ENCODE results near the gene GNAI3.

The GNAI3 gene

GRCh38 chr1:109640285-109640865 lies 92.0 kb downstream of the GNAI3 start:
- Histone ChIP-seq H3K27me3 (ENCODE audit: low read length) (no peaks in the 10 kb centered on the region), H2AFZ (ENCODE audit: low read depth, low read length, severe bottlenecking) (no peak overlapping the region), H3K36me3 (ENCODE audit: low read length) (no peaks in the 10 kb centered on the region), H3K4me2 (ENCODE audit: low read depth, low read length, poor library complexity, severe bottlenecking) (no peak overlapping the region), H3K9ac (ENCODE audit: low read length) (no peak overlapping the region), H3K9me3 (ENCODE audit: insufficient read depth, low read length) (no peaks in the 10 kb centered on the region), H4K20me1 (ENCODE audit: low read depth, low read length) (no peaks in the 10 kb centered on the region), H3K9me2 (replicated peaks; ENCODE audit: insufficient read depth, low read length) (no peaks in the 10 kb centered on the region), H3K27ac (ENCODE audit: low read depth, low read length) (no peak overlapping the region), H3K4me3 (ENCODE audit: insufficient read depth, low read length, poor library complexity, severe bottlenecking) (no peak overlapping the region), H3K79me2 (ENCODE audit: insufficient read depth, low read length) (no peaks in the 10 kb centered on the region), H3F3A (ENCODE audit: insufficient read depth) (no peaks in the 10 kb centered on the region)
- TF ChIP-seq EZH2phosphoT487 (conservative IDR thresholded peaks at IDR 0.05; ENCODE audit: low read length), result no peak
- TF ChIP-seq, protein P1, sequence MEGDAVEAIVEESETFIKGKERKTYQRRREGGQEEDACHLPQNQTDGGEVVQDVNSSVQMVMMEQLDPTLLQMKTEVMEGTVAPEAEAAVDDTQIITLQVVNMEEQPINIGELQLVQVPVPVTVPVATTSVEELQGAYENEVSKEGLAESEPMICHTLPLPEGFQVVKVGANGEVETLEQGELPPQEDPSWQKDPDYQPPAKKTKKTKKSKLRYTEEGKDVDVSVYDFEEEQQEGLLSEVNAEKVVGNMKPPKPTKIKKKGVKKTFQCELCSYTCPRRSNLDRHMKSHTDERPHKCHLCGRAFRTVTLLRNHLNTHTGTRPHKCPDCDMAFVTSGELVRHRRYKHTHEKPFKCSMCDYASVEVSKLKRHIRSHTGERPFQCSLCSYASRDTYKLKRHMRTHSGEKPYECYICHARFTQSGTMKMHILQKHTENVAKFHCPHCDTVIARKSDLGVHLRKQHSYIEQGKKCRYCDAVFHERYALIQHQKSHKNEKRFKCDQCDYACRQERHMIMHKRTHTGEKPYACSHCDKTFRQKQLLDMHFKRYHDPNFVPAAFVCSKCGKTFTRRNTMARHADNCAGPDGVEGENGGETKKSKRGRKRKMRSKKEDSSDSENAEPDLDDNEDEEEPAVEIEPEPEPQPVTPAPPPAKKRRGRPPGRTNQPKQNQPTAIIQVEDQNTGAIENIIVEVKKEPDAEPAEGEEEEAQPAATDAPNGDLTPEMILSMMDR (IDR thresholded peaks at IDR 0.05; ENCODE audit: insufficient read depth, low read length, poor library complexity, severe bottlenecking), result peak; percentile 90

DNA sequence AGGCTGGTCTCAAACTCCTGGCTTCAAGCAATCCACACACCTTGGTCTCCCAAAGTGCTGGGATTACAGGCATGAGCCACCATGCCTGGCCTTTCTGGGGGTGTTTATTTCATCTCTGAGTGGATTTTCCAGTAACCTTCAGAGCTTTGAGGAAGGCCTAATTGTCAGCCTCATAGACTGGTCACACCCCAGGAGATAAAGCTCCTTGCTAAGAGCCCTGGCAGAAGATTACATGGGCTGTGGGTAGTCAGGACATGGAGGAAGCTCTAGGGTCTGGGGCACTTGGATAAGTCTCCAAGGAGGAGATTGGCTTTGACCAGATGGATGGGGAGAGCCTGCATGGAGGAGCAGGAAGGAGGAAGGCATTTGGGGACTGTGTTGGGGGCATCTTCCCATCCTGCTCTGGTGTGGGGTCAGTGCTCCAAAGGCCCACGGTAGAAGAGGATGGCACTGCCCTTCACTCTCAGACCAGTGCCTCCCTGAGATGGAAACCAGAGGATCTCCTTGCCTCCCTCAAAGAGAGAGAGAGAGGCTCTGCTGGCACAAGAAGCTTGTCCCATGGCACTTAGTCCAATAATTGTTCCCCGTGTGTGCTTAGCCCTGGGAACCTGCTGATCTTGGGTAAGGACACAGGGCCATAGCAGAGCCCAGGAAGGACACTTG lies 92.8 kb downstream of the GNAI3 start:
- Histone ChIP-seq H3F3A (ENCODE audit: insufficient read depth) (no peaks in the 10 kb centered on the region), H3K79me2 (ENCODE audit: insufficient read depth, low read length) (no peaks in the 10 kb centered on the region), H3K27ac (ENCODE audit: low read depth, low read length) (no peak overlapping the region), H3K27me3 (ENCODE audit: low read length) (no peaks in the 10 kb centered on the region), H3K9me3 (ENCODE audit: insufficient read depth, low read length) (no peaks in the 10 kb centered on the region), H3K4me2 (ENCODE audit: low read depth, low read length, poor library complexity, severe bottlenecking) (no peak overlapping the region), H3K4me3 (ENCODE audit: insufficient read depth, low read length, poor library complexity, severe bottlenecking) (no peak overlapping the region), H4K20me1 (ENCODE audit: low read depth, low read length) (no peaks in the 10 kb centered on the region), H3K9ac (ENCODE audit: low read length) (no peak overlapping the region), H3K9me2 (replicated peaks; ENCODE audit: insufficient read depth, low read length) (no peaks in the 10 kb centered on the region), H2AFZ (ENCODE audit: low read depth, low read length, severe bottlenecking) (no peak overlapping the region), H3K36me3 (ENCODE audit: low read length) (no peaks in the 10 kb centered on the region)
- no peak for TF ChIP-seq EZH2phosphoT487 (conservative IDR thresholded peaks at IDR 0.05; ENCODE audit: low read length)
- TF ChIP-seq, protein P1 (IDR thresholded peaks at IDR 0.05; ENCODE audit: insufficient read depth, low read length, poor library complexity, severe bottlenecking), result no peak

DNA sequence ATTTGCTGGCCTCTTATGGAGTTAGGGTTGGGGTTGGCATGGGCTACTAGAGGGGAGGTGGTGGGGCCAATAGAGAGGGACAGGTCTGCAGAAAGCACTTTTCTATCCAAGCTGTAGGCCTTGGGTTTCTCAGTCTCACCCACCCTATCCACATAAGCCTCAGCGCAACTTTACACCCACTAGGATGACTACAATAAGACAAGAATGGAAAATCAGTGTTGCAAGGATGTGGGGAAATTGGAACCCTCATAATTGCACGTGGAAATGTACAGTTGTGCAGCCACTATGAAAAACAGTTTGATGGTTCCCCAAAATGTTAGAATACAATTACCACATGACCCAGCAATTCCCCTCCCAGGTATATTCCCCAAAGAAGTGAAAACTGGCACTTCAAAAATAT lies 93.4 kb downstream of the GNAI3 start:
- H3K4me3 ChIP-seq (ENCODE audit: insufficient read depth, low read length, poor library complexity, severe bottlenecking), result no peak overlapping the region
- H3K27ac ChIP-seq (ENCODE audit: low read depth, low read length), result no peak overlapping the region
- TF ChIP-seq EZH2phosphoT487 (conservative IDR thresholded peaks at IDR 0.05; ENCODE audit: low read length), result no peak
- TF ChIP-seq, protein P1 (IDR thresholded peaks at IDR 0.05; ENCODE audit: insufficient read depth, low read length, poor library complexity, severe bottlenecking), result no peak
- no peaks in the 10 kb centered on the region for H3K27me3 ChIP-seq (ENCODE audit: low read length)
- H4K20me1 ChIP-seq (ENCODE audit: low read depth, low read length), result no peaks in the 10 kb centered on the region
- H2AFZ ChIP-seq (ENCODE audit: low read depth, low read length, severe bottlenecking), result no peak overlapping the region
- no peaks in the 10 kb centered on the region for H3F3A ChIP-seq (ENCODE audit: insufficient read depth)
- no peak overlapping the region for H3K4me2 ChIP-seq (ENCODE audit: low read depth, low read length, poor library complexity, severe bottlenecking)
- no peaks in the 10 kb centered on the region for H3K79me2 ChIP-seq (ENCODE audit: insufficient read depth, low read length)
- H3K9me2 ChIP-seq (replicated peaks; ENCODE audit: insufficient read depth, low read length), result no peaks in the 10 kb centered on the region
- no peaks in the 10 kb centered on the region for H3K9me3 ChIP-seq (ENCODE audit: insufficient read depth, low read length)
- H3K9ac ChIP-seq (ENCODE audit: low read length), result no peak overlapping the region
- no peaks in the 10 kb centered on the region for H3K36me3 ChIP-seq (ENCODE audit: low read length)

Data from SU-DHL-6 (cell line).